Measurements from ENCODE around the gene TMEM266. TPM values are rescaled to one million over a fixed set of nuclear protein-coding genes. Genes with fewer than 3 reads are reported as not detected.

The TMEM266 gene
- total RNA-seq, 1 experiment from 2014 or later: not detected

DNA sequence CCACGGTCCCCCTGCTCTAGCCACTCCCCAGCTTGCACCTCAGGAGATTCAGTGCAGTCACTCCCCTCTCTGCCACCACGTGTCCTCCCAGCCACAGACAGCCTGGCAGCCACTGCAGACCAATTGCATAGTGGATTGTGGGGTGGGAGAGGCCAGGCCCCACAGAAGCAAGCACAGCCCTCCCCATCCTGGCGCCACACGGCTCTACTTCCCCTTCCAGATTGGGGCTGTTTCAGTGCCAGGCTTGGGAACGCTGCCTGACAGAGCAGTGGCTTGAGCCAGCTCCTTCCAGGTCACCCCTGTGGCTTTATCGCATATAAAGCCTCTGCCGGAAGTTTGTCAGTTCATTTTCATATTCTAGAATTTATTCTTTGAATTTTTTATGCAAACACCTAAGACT is 90.7 kb downstream of the TMEM266 start:
- H3K4me3 ChIP-seq (ENCODE audit: low read length): no peak overlapping the region
- peak overlapping the region; percentile 57; the same call in 1 of the 2 replicates for H3K4me2 ChIP-seq (ENCODE audit: low read length)
- H3K4me1 ChIP-seq (ENCODE audit: insufficient read depth, low read length): peaks cover 11% of the 10 kb centered on the region; the same call in 1 of the 2 replicates
- CTCF ChIA-PET: no interaction called here
- no peaks in the 10 kb centered on the region for H3F3A ChIP-seq (ENCODE audit: low read length, unreplicated experiment)
- no peaks in the 10 kb centered on the region for H4K20me1 ChIP-seq (ENCODE audit: low read length)
- intact Hi-C loops (cut with micrococcal nuclease): no loop called here
- H3K27ac ChIP-seq (ENCODE audit: low read length): no peak overlapping the region
- H3K9me3 ChIP-seq (ENCODE audit: low read length): no peaks in the 10 kb centered on the region
- ATAC-seq (no peak), DNase-seq (no peak)
- no peak overlapping the region for H3K9ac ChIP-seq (ENCODE audit: low read length)
- BruUV-seq (replicated peaks): no TSS peak
- H3K36me3 ChIP-seq (ENCODE audit: low read depth, low read length): no peaks in the 10 kb centered on the region
- POLR2A ChIA-PET (ENCODE audit: unreplicated experiment): no interaction called here
- peaks cover 6% of the 10 kb centered on the region; the same call in 1 of the 2 replicates for H3K27me3 ChIP-seq (ENCODE audit: low read length)
- H2AFZ ChIP-seq (ENCODE audit: low read length): peak overlapping the region; percentile 75
- TF ChIP-seq EZH2 (IDR thresholded peaks at IDR 0.05; ENCODE audit: low read length, unreplicated experiment) (no peak), EZH2phosphoT487 (IDR thresholded peaks at IDR 0.05; ENCODE audit: borderline replicate concordance, low read length) (no peak)
- TF ChIP-seq, protein P1, sequence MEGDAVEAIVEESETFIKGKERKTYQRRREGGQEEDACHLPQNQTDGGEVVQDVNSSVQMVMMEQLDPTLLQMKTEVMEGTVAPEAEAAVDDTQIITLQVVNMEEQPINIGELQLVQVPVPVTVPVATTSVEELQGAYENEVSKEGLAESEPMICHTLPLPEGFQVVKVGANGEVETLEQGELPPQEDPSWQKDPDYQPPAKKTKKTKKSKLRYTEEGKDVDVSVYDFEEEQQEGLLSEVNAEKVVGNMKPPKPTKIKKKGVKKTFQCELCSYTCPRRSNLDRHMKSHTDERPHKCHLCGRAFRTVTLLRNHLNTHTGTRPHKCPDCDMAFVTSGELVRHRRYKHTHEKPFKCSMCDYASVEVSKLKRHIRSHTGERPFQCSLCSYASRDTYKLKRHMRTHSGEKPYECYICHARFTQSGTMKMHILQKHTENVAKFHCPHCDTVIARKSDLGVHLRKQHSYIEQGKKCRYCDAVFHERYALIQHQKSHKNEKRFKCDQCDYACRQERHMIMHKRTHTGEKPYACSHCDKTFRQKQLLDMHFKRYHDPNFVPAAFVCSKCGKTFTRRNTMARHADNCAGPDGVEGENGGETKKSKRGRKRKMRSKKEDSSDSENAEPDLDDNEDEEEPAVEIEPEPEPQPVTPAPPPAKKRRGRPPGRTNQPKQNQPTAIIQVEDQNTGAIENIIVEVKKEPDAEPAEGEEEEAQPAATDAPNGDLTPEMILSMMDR (conservative IDR thresholded peaks at IDR 0.05; ENCODE audit: low read depth, low read length): no peak
- H3K79me2 ChIP-seq (ENCODE audit: low read length): no peaks in the 10 kb centered on the region
- no peaks in the 10 kb centered on the region for H3K9me2 ChIP-seq (replicated peaks; ENCODE audit: low read length)

DNA sequence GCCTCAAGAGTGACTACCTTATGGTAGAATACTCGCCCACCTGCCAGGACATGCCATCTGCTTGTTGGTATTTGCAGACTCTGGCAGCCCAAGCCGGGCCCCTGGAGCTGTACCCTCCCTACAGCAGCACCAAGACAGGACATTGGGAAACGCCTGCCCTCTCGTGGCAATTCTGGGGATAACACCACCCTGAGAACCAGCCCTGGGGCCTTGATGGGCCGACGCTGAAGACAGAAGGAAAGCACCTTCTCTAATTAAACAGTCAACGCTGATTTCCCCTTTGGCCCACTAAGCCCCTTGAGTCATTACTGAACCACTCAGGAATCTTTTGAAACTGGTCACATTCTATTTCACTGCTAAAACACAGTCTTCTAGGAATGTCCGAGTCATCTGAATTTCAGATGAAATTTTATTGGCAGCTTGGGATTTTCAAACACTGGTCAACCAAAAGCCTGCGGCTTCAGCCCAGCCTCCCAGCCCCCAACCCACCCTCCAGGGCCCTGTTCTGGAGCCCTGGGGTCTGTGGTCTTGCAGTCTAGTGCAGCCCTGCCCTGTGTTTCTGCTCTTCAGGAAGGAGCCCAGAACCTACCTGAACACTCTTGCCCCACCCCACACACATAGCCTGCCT is 91.3 kb downstream of the TMEM266 start:
- Histone ChIP-seq H3F3A (ENCODE audit: low read length, unreplicated experiment) (no peaks in the 10 kb centered on the region), H4K20me1 (ENCODE audit: low read length) (no peaks in the 10 kb centered on the region), H3K4me1 (ENCODE audit: insufficient read depth, low read length) (peaks cover 11% of the 10 kb centered on the region; the same call in 1 of the 2 replicates), H3K9me2 (replicated peaks; ENCODE audit: low read length) (no peaks in the 10 kb centered on the region), H3K4me2 (ENCODE audit: low read length) (peak overlapping the region; percentile 57), H3K79me2 (ENCODE audit: low read length) (no peaks in the 10 kb centered on the region), H3K27me3 (ENCODE audit: low read length) (peaks cover under 1% of the 10 kb centered on the region; the same call in 1 of the 2 replicates), H3K4me3 (ENCODE audit: low read length) (no peak overlapping the region; the same call in 1 of the 2 replicates), H3K27ac (ENCODE audit: low read length) (no peak overlapping the region), H3K9ac (ENCODE audit: low read length) (no peak overlapping the region), H3K36me3 (ENCODE audit: low read depth, low read length) (no peaks in the 10 kb centered on the region), H2AFZ (ENCODE audit: low read length) (peak overlapping the region; percentile 75), H3K9me3 (ENCODE audit: low read length) (no peaks in the 10 kb centered on the region)
- ChIA-PET POLR2A (ENCODE audit: unreplicated experiment) (no interaction called here), CTCF (no interaction called here)
- TF ChIP-seq EZH2 (IDR thresholded peaks at IDR 0.05; ENCODE audit: low read length, unreplicated experiment) (no peak), EZH2phosphoT487 (IDR thresholded peaks at IDR 0.05; ENCODE audit: borderline replicate concordance, low read length) (no peak)
- TF ChIP-seq, protein P1 (conservative IDR thresholded peaks at IDR 0.05; ENCODE audit: low read depth, low read length): peak; percentile 85
- intact Hi-C loops (cut with micrococcal nuclease): no loop called here
- DNase-seq (peak; percentile 82), ATAC-seq (peak; percentile 85)
- BruUV-seq (replicated peaks): no TSS peak

DNA sequence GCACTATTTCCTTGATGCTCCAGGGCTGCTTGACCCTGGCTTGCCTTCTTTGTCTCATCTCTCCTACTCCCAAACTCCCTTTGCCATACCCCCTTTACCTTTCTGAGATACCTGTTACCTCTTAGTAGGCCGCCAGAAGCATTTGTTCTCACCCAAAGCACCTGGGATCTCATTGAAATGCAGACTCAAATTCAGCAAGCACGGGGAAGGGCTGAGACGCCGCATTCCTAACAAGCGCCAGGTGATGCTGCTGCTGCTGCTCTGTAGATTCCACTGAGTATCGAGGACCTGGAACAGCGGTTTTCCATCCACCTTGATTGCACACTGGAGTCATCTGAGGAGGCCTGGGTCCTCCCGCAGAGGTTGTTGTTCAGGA is 91.8 kb downstream of the TMEM266 start:
- Histone ChIP-seq H3K4me3 (ENCODE audit: low read length) (no peak overlapping the region), H3K27me3 (ENCODE audit: low read length) (no peaks in the 10 kb centered on the region), H3K4me1 (ENCODE audit: insufficient read depth, low read length) (peaks cover 11% of the 10 kb centered on the region; the same call in 1 of the 2 replicates), H3F3A (ENCODE audit: low read length, unreplicated experiment) (no peaks in the 10 kb centered on the region), H3K9me3 (ENCODE audit: low read length) (no peaks in the 10 kb centered on the region), H3K36me3 (ENCODE audit: low read depth, low read length) (no peaks in the 10 kb centered on the region), H3K9ac (ENCODE audit: low read length) (no peak overlapping the region), H3K9me2 (replicated peaks; ENCODE audit: low read length) (no peaks in the 10 kb centered on the region), H3K27ac (ENCODE audit: low read length) (no peak overlapping the region), H3K4me2 (ENCODE audit: low read length) (no peak overlapping the region; the same call in 1 of the 2 replicates), H4K20me1 (ENCODE audit: low read length) (no peaks in the 10 kb centered on the region), H3K79me2 (ENCODE audit: low read length) (no peaks in the 10 kb centered on the region), H2AFZ (ENCODE audit: low read length) (peak overlapping the region; percentile 75; the same call in 1 of the 2 replicates)
- TF ChIP-seq EZH2 (IDR thresholded peaks at IDR 0.05; ENCODE audit: low read length, unreplicated experiment) (no peak), EZH2phosphoT487 (IDR thresholded peaks at IDR 0.05; ENCODE audit: borderline replicate concordance, low read length) (no peak)
- TF ChIP-seq, protein P1 (conservative IDR thresholded peaks at IDR 0.05; ENCODE audit: low read depth, low read length): no peak
- no peak for ATAC-seq
- BruUV-seq (replicated peaks): no TSS peak
- no peak for DNase-seq
- intact Hi-C loops (cut with micrococcal nuclease): no loop called here
- POLR2A ChIA-PET (ENCODE audit: unreplicated experiment): no interaction called here
- CTCF ChIA-PET: no interaction called here
